ENCODE results near the gene PCBP3. TPM values are rescaled to one million over a fixed set of nuclear protein-coding genes. Genes with fewer than 3 reads are reported as not detected.
"Not testable (repeated sequence)": the region's sequence is repeated elsewhere in the genome, so short reads cannot be mapped to it uniquely, and the experiment has no call there.

PCBP3 gene
- total and polyA plus RNA-seq, 2 of the 8 experiments (the other 6 are each of a cell fraction or from before 2014, with no cell fraction given): 3.5 to 6.3 TPM

GRCh38 chr21:45961408-45961807 is 317.9 kb downstream of the PCBP3 start:
- H3K27ac ChIP-seq (ENCODE audit: low read depth, low read length): not testable (repeated sequence)

More at GRCh38 chr21:45961408-45961807, 317.9 kb downstream of the PCBP3 start:
- CTCF ChIA-PET (ENCODE audit: partially characterized antibody); H2BK120ac ChIP-seq (replicated peaks; ENCODE audit: low read depth, low read length); H3K79me2 ChIP-seq (ENCODE audit: control insufficient read depth in 1 of 2, insufficient read depth in 2 of 2, low read length in 2 of 2); H3K36me3 ChIP-seq (ENCODE audit: control insufficient read depth in 2 of 4, insufficient read depth in 4 of 4, low read length in 3 of 4); H3K23ac ChIP-seq (ENCODE audit: insufficient read length); H2BK12ac ChIP-seq (ENCODE audit: low read depth, low read length); H3K14ac ChIP-seq (ENCODE audit: insufficient read length); H3K4ac ChIP-seq (replicated peaks; ENCODE audit: insufficient read length, low read depth, low read length); H3K18ac ChIP-seq (ENCODE audit: extremely low read depth, low read length); H4K8ac ChIP-seq (ENCODE audit: extremely low read depth, insufficient read depth, low read length); H3K27me3 ChIP-seq (replicated peaks in 1 of 4; ENCODE audit: control insufficient read depth in 3 of 4, extremely low read depth in 1 of 4, insufficient read depth in 3 of 4, low read length in 3 of 4); H3K4me1 ChIP-seq (replicated peaks in 1 of 4; ENCODE audit: control insufficient read depth in 3 of 4, insufficient read depth in 4 of 4, low read length in 3 of 4); H2AFZ ChIP-seq (ENCODE audit: low read length); H3K23me2 ChIP-seq (ENCODE audit: low read depth, low read length); H4K20me1 ChIP-seq (replicated peaks in 1 of 2; ENCODE audit: control insufficient read depth in 1 of 2, insufficient read depth in 2 of 2, low read length in 2 of 2); H3K4me2 ChIP-seq (ENCODE audit: insufficient read depth in 1 of 2, low read depth in 2 of 2, low read length in 2 of 2); H2BK20ac ChIP-seq (ENCODE audit: low read length); H3K79me1 ChIP-seq (ENCODE audit: low read depth, low read length); H3K56ac ChIP-seq (replicated peaks; ENCODE audit: insufficient read length, low read depth, low read length); H4K91ac ChIP-seq (replicated peaks; ENCODE audit: insufficient read length, low read length); FAIRE-seq; H2BK5ac ChIP-seq (ENCODE audit: low read depth, low read length); POLR2A ChIA-PET (ENCODE audit: partially characterized antibody); H3K9ac ChIP-seq (replicated peaks in 1 of 4; ENCODE audit: extremely low read depth in 1 of 4, low read depth in 3 of 4, low read length in 3 of 4); DNase-seq (ENCODE audit: low read depth in 1 of 2, low spot score in 2 of 2); H4K5ac ChIP-seq (ENCODE audit: insufficient read length, low read depth, low read length); H2BK15ac ChIP-seq (ENCODE audit: low read length); H3K4me3 ChIP-seq (ENCODE audit: extremely low read depth in 1 of 4, insufficient read depth in 2 of 4, low read depth in 3 of 4, low read length in 4 of 4); H2AK5ac ChIP-seq (ENCODE audit: low read depth, low read length): not testable (repeated sequence)
- peaks cover 46 to 62% of the 10 kb centered on the region in 2 experiments for H3K9me3 ChIP-seq (ENCODE audit: insufficient read depth in 2 of 2, low read depth in 1 of 2, low read length in 1 of 2)
- 88% methylated on average over 2 of the region's 2 CpGs; no CpG with 5 or more reads in 1 of the 2 experiments for WGBS, 2 experiments (ENCODE audit: extremely low coverage in 1 of 2, insufficient coverage in 1 of 2, insufficient read length in 1 of 2, insufficient replicate concordance in 2 of 2, low coverage in 1 of 2, low lambda C conversion rate in 2 of 2, missing lambda C conversion rate in 1 of 2)
